Femur (tissue), 1 donor: ENCODE data around the gene POLR2C.
A peak's percentile ranks its signal among the peaks of the same experiment; 100 is the strongest.
"Not testable (repeated sequence)": the region's sequence is repeated elsewhere in the genome, so short reads cannot be mapped to it uniquely, and the experiment has no call there.

Experiments
- DNase-seq: peaks from one replicate; pipeline ENCODE4 v3.0.0-alpha.2; 2017

The POLR2C gene

DNA sequence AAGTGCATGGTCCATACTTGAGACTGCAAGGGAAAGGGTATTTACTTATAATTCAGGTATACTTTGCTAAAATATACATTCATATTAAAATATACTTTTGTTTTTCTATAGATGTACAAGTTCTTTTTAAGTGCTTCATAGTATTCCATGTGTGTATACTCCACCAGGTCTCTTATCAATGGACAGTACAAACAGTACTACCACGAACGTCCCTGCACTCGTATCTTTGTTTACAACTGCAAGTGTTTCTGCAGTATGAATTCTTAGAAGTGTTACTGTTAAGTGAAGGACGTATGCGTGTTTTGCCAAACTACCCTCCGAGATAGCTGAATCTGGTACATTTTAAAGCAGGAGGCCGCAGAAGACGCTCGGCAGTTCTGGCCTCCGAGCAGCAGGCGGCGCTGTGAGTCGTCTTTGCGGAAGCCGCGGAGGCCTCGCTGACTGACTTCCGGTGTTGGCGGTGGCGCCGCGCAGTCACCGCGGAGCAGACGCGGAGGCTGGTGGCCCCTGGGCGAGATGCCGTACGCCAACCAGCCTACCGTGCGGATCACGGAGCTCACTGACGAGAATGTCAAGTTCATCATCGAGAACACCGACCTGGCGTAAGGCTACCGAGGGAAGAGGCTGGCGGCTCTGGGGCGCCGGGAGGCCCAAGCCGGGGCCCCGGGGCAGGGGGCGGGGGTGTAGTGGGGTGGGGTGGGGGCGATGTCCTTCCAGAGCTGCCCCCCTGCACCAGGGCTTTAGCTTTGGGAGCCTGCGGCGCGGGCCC is at the start of gene POLR2C:
Gene POLR2C (plus strand): TSS at position 471 of the 769 bp plus-strand sequence. CDS start 46 bp downstream, at position 517.
- peak; percentile 93 for DNase-seq

DNA sequence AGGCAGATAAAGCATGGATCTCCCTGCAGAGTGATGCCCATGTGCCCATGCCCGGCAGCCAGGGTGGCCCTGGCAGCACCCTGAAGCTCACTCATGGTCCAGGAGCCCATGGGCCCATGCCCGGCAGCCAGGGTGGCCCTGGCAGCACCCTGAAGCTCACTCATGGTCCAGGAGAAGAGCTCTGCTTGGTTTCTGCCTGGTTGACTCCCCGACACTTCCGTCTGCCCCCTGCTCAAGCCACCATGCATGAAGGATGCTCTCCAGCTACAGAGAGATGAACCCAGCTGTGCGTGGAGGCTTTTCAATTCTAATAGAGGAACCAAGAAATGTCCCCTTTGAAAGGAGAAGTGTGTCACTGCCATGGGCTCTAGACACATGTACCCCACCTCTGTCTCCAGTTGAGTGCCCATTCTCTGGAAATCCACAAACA is 49.2 kb upstream of the POLR2C start:
- DNase-seq, result no peak

DNA sequence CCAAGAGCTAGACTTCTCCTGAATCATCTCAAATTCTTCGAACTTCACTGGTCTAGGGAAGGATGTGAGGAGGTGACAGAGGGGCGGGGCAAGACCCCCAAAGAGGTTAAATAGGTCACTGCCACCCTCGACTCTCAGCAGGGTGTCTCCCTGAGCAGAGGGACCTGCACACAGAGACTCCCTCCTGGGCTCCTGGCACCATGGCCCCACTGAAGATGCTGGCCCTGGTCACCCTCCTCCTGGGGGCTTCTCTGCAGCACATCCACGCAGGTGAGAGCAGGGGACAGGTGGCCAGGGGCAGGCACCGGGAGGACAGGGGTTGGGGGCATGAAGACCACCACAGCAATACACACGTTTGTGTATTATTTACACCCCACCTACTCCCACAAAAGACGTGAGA is 48.7 kb upstream of the POLR2C start:
- no peak for DNase-seq

DNA sequence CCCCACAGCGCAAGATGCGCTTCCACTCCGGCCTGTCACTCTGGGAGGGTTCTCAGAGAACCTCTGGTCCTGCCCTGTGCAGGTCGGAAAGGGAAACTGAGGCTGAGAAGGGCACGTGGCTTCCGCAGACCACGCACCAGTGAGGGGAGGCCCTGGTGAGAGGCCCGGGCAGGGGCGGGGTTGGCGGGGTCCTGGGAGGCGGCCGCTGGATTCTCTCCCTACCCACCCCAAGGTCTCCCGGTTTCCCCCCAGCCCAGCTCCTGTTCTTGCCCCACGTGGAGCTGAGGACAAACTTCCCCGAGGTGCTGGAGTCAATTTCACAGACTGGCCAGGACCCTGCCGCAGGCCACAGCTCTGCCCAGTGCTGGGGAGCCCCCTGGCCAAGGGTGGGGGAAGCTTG is 46.4 kb upstream of the POLR2C start:
- no peak for DNase-seq

DNA sequence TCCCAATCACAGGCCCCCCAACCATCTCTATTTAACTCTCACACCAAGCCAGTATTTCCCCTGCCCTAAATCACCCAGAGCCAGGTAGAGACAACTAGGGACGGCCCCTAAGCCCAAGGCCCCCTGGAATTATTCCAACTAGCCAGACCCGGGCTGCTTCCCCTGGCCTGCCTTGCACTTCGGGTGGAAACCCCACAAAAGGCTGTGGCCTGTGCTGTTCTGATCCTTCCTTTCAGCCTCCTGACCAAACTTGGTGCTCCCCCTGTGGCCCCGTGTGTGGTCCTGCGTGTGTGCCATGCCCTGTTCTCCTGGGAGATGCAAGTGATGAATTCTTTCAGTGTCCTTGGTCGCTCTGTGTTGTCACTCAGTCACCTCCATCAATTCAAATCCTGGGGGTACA is 43.0 kb upstream of the POLR2C start:
- DNase-seq, result no peak

DNA sequence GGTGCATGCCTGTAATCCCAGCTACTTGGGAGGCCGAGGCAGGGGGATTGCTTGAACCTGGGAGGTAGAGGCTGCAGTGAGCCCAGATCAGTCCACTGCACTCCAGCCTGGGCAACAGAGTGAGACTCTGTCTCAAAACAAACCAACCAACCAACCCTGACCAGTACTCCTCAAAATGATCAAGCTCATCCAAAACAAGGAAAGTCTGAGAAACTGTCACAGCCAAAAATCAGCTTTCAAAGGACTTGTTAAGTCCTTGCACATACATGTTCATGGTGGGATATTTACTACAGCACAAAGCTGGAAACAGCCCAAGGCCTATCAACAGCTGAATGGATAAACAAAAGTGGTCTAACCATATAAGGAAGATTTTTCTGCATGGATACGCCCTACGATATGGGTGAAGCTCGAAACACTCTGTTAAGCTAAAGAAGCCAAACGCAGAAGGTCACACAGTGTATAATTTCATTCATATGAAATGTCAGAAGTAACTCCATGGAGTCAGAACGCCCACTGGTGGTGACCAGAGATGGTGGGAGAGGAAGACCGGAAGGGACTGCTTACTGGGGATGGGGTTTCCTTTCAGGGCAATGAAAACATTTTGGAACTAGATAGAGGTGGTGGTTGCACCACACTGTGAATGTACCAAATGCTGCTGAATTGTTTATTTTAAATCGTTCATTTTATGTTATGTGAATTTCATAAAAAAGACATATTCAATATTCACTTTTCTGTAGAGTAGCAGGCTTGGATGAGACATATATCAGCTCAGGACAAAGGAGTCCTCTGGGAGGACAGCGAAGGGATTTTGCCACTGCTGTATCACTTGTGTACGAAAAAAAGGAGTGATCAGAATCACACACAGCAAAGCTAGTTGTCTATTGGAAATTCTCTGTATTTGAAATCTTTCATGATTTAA is 40.2 kb upstream of the POLR2C start:
- peak; percentile 81 for DNase-seq

DNA sequence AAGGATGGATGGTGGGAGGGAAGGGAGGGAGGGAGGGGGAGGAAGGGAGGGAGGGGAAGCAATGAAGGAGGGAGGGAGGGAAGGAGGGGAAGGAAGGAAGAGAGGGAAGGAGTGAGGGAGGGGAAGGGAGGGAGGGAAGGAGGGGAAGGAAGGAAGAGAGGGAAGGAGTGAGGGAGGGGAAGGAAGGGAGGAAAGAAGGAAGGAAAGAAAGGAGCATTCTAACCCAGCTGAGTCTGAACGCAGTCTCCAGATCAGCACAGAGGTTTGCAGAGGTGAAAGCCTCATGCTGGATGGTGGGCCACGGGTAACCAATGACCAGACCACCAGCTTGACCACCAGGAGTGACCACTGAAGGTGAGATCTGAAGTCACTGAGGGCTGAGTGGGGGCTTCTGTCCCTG is 39.3 kb upstream of the POLR2C start:
- DNase-seq, result no peak

DNA sequence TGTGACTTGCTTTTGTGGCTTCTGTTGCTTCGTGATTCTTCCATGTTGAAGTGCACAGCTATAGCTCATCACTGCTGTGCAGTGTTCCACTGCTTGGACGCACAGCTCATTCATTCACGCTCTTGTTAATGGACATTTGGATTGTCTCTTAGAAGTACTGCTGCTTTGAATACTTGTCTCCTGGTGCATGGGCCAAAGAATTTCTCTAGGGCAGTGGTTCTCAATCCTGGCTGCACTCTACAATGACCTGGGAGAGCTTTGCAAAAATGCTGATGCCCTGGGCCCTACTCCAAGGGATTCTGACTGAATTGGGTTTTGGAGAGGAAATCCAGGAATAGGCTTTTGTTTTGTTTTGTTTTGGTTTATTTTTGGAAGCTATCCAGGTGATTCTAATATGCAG is 37.9 kb upstream of the POLR2C start:
- DNase-seq, result no peak

DNA sequence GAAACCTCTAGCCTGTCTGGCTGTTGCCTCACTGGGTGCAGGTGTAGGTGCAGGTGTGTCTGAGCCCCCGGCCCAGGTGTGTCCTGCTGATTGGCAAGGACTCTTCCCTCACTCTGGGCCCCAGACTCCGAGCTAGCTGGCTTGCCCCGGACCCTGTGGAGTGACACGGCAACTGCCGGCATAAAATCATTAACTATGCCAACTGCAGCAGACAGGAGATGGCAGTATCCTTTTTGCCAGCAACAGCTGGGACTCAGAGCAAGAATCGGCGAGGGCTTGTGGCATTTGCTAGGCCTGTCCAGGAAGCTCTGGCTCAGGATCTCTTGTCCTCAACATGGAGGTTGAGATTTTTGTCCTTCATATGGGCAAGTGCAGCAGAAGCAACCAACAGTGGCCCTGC is 36.1 kb upstream of the POLR2C start:
- DNase-seq, result peak; percentile 45

DNA sequence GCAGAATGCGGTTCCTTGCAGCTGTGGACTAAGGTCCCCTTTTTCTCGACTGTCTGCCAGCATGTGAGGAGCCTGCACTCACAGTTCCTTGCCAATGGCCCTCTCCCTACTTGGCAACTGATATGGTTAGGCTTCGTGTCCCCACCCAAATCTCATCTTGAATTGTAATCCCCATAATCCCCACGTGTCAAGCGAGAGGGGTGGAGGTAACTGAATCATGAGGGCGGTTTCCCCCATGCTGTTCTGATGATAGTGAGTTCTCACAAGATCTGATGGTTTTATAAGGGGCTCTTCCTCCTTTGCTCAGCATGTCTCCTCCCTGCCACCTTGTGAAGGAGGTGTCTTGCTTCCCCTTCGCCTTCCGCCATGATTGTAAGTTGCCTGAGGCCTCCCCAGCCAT is 35.2 kb upstream of the POLR2C start:
- DNase-seq, result no peak

DNA sequence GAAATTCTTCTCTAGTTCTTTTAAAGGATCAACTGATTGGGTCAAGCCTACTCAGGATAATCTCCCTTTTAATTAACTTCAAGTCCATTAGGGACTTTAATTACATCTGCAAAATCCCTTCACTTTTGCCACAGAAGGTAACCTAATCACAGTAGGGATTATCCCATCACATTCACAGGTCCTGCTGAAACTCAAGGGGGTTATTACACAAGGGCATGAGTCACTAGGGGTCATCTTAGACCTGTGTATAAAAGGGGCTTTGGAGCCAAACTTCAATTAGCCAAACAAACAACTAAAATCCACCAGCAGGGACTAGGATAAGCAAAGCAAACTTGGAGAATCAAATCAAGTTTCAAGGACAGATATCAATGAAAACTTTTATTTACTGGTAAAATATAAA is 34.7 kb upstream of the POLR2C start:
- no peak for DNase-seq

DNA sequence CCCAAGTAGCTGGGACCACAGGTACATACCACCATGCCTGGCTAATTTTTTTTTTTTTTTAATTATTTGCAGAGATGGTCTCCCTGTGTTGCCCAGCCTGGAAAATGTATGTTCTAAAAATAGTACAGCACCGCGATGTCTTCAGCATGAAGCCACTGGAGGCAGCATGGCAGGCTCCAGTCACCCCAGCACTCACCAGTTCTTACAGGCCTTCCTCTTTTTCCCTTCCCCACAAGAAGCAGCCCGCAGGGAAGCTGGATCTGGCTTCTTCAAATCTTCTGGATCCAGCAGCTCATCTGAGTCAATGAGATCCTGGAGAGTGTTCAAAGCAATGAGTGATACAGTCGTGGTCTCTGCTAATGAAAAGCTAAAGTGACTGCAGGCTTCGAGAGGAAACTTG is 31.5 kb upstream of the POLR2C start:
- DNase-seq, result no peak

DNA sequence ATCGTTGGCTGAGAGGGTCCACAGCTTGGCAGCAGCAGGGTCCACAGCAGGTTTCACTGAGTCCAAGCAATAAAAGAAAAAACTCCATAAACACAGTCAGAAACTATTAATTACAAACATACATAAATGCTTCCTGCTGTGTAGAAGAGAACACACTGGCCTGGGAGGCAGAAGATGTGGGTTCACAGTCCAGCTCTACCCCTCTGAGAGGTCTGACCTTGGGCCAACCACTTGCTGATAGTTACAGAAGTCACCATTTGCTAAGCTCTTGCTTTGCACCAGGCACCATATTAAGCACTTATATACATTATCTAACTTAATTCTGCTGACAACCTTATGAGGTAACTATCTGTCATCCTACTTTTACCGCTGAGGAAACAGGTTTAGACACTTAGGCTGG is 30.0 kb upstream of the POLR2C start:
- DNase-seq, result no peak

DNA sequence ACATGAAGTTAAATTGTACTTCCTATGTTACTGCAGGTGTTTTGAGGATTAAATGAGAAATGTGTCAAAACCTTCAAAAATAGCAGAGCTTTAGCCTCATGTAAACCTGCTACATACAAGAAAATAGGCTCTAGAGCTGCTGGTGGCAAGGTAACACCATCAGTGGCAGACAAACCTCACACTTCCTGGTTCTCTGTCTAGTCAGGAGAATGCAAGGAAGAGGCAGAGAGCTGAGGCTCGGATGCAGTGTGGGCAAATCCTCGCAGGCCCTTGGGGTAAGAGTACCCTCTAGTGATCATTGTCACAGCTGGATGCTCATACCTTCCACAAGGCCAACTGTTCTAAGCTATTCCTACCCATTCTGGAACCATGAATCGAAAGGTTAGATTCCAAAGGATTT is 29.5 kb upstream of the POLR2C start:
- no peak for DNase-seq

DNA sequence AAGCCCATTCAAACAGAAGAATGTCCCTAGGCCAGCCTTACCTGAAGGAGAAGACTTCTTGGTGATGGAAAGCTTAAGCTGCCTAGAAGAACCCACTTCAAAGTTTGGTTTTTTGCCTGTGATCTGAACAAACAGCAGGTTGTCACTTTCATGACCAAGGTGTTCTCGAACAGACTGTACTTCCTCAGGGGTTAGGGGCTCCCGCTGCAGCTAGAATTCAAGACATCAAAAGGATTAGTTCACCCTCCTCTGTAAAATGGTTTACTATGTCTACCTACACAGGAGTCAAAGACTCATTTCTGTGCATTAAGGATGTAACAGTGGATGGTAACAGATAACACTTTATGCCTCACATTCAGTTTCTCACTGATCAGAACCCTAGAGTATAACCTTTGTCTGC is 28.5 kb upstream of the POLR2C start:
- no peak for DNase-seq

DNA sequence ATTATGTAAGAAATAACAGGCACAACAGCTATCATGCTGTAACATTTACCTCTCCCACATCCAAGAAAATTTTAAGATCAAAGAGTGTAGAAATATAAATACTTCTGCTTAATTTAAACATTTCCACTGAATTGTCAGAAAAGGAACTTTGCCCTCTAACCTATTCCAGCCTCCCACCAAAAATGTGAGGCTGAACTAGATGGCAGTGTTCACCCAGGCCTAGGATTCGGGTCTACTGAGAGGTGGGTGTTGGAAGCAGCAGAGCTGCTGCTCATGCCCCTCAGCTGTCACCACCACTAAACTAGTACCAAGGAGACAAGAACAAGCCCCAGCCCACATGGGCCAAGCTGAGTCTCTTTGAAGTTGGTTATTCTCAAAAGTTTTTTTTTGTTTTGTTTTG is 26.6 kb upstream of the POLR2C start:
- DNase-seq, result no peak

DNA sequence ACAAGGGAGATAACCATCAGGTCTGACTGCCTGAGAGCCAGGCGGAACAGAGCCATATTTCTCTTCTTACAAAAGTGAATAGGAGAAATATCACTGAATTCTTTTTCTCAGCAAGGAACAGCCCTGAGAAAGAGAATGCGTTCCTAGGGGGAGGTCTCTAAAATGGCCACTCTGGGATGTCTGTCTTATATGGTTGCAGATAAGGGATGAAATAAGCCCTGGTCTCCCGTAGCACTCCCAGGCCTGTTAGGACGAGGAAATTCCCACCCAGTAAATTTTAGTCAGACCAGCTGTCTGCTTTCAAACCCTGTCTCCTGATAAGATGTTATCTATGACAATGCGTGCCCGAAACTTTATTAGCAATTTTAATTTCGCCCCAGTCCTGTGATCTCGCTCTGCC is 22.5 kb upstream of the POLR2C start:
- DNase-seq, result not testable (repeated sequence)

DNA sequence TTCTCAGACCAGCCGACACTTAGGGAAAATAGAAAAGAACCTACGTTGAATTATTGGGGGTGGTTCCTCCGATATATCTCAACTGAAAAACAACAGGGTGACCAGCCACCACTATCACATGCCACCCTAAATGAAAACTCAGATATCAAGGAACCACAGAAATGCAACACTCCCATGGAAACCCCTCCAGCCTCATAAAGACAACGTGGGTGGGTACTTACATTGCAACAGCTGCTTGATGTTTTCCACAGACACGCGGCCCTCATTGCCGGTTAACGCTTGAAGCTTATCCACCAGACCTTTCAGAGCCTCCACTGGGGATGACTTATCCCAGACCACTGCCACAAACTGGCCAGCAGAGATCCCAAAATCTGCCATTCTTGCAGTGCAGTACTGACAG is 21.9 kb upstream of the POLR2C start:
- DNase-seq, result not testable (repeated sequence)

DNA sequence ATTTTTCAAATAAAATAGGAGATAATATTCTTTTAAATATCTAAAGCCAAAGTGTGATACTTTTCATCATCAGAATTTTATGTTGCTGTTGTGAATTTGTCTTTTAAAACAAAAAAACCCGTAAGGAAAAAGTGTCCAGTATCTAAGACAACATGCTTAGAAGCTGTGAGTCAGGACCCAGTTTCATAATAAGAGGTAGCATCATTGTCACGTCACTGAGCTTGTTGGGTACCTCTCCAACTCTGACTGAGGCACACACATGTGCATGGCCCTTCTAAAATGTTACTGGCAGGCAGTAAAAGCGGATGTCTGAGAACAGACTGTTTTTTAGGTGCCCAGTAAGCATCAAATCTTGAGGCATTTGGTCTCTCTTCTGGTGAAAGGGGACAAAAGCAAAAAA is 17.8 kb upstream of the POLR2C start:
- DNase-seq, result no peak

DNA sequence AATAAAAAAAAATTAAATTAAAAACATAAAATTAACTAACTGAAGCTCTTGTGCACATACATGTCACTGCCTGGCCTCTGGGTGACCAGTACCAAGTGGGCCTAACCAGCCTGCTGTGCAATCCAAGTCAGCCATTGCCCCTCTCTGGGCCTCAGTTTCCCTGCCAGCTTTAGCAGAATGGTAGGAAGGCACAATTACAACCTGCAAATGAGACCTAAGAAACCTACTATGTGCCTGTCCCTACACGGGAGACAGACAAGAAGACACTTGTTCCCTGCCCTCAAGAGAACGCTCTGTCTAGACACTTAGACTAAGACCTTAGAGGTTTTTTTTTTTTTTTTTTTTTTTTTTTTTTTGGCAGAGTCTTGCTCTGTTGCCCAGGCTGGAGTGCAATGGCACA is 17.0 kb upstream of the POLR2C start:
- DNase-seq, result no peak

DNA sequence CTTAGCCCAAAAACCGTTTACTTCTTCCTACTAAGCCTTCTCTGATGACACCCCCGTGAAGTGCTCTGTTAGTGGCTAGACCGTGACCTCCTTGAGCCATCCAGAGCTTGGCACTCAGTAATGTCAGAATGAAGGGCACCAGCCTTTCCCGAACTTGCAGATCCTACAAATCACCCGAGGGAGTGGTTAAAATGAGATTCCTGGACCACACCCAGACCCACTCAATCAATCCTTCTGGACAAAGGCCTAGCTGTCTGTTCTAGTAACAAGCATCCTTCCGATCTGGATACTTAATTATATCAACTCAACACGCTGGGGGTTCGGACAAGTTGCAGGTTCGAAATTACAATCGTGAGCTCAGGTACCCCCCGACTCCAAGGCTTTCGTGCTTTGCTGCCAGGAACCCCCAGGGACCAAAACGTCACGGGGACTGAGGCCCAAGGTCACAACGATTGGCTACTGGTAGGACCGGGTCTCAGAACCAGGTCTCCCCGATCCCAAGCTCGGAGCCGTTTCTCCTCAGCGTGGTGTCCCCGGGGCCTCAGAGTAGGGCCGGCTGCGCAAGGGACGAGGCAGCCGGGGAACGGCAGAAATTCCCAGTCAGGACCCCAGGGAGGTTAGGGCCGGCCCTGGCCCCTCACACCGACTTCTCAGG is 15.8 kb upstream of the POLR2C start:
- DNase-seq, result no peak

DNA sequence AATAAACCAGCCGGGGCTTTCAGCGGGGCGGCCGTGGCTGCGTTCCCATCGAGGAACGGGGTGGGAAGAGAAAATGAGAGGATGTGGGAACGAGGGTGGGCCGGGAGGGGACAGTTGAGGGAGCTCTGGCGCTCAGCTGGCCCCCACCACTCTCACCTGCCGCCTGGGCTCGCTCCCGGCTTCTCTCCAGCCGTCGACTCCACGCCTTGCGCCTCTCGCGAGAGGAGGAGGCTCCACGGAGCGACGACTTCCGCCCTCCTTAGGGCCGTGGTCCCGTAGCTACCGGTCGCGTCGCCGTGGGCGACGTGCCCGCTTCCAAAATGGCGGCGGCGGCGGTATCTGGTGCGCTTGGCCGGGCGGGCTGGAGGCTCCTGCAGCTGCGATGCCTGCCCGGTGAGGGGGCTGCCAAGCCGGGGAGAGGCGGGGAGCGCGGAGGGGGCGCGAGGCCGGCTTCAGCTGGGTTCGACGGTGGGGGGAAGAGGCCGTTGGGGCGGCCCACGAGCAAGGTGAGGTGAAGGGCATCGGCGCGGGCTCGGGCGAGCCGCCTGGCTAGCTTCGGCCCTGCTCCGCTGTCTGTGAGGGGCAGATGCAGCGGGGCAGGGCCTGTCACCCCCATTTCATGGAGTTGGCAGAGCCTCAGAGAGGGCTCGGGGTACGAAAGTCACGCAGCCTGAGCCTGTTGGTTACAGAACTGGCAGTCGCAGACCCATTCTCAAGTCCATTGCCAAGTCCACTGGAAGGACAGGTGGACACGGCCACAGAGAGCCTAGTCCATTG is 15.1 kb upstream of the POLR2C start, which contains the start of the genes CIAPIN1 and COQ9:
Gene CIAPIN1 (minus strand): TSS at position 200 of the 777 bp plus-strand sequence. CDS start 6,457 bp downstream, outside the sequence.
Gene COQ9 (plus strand): TSS at position 294 of the 777 bp plus-strand sequence. CDS start 27 bp downstream, at position 321.
- peak; percentile 97 for DNase-seq
